Stimulated activated CD4-positive, alpha-beta T cell treated with anti-CD3 and anti-CD28 coated beads, TNF-alpha, amount 100 ng/mL, for 1 hour (primary cell): ENCODE measurements around the gene RASA3.

ENCODE experiments used
- DNase-seq, 3 donors: peaks; one replicate each; pipeline ENCODE4 v3.0.0-alpha.2; 2020; ENCODE audit warnings: low read depth in 3 of 3, low spot score in 1 of 3

RASA3 gene

DNA sequence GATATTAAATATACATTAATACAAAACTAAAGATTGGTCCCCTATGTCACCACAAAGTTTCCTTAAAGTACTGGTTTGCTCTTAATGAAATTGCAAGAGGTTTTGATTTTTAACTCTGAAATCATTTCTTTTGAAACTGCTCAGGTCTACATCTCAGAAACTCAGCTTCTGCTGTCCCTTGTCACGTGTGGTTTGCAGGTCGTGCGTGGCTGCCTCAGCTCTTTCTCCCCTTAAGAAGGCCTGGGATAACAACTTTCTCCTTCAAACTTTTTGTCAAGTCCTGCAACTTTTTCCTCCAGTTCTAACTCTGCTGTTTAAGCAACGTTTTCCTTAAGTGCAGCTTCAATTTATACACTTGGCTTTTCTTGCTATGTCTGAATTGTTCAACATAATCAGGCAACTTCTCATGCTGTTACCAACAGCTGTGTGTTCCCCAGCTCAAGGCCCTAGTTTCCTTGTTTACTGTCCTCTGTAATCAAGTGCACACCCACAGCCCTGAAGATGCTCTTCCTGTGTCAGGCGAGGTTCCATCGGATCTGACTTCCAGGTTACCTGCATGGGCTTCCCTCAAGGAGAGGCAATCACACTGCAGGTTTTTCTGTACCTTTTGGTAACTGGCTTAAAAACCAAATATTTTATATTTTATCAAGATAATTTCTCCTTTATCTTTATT, 172.0 kb downstream of the RASA3 start:
- DNase-seq = no peak

DNA sequence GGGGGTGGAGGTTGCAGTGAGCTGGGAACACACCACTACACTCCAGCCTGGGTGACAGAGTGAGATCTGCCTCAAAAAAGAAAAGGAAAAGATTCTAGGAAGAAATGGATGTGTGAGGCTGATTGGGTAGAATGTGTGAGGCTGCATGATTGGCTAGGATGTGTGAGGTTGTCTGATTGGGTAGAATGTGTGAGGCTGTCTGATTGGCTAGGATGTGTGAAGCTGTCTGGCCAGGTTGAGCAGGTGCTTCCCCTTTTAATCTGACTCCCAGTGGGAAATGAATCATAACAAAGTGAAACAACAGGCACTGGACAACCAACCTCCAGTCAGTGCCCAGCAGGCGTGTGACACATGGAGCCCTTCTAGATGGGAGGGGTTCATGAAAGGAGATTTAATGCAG, 173.2 kb downstream of the RASA3 start:
- no peak for DNase-seq

GRCh38 chr13:113958373-113958772, 174.1 kb downstream of the RASA3 start:
- DNase-seq = no peak

DNA sequence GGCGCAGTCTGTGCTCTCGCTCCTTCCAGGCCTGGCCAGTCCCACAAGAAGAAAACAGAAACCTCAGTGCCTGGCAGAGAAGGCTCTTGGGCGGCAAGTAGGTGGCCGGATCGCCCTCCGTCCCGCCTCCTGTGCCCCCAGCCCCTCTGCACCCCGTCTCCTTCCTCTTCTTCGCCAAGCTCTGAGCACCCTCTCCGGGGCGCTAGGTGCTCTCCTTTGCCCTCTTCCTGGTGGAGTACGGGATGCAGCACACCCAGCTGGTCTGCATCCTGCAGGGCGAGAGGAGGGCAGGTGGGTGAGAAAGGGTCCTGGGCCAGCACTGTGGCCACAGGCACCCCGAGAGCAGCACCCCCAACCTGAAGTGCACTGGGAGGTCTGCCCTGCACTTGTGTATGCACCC, 175.9 kb downstream of the RASA3 start:
- DNase-seq = no peak

- no peak for DNase-seq
Observed at GRCh38 chr13:113955691-113956090, 176.7 kb downstream of the RASA3 start.

DNA sequence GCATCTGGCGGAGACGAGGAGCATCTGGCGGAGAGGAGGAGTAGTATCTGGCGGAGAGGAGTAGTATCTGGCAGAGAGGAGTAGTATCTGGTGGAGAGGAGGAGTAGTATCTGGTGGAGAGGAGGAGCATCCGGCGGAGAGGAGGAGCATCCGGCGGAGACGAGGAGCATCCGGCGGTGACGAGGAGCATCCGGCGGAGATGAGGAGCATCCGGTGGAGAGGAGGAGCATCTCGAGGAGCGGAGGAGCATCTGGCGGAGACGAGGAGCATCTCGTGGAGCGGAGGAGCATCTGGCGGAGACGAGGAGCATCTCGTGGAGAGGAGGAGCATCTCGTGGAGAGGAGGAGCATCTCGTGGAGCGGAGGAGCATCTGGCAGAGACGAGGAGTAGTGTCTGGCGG, 177.2 kb downstream of the RASA3 start:
- no peak for DNase-seq

- no peak for DNase-seq
Observed at GRCh38 chr13:113954046-113954835, 178.2 kb downstream of the RASA3 start.

- DNase-seq = no peak
Observed at GRCh38 chr13:113953561-113953960, 178.9 kb downstream of the RASA3 start.

DNA sequence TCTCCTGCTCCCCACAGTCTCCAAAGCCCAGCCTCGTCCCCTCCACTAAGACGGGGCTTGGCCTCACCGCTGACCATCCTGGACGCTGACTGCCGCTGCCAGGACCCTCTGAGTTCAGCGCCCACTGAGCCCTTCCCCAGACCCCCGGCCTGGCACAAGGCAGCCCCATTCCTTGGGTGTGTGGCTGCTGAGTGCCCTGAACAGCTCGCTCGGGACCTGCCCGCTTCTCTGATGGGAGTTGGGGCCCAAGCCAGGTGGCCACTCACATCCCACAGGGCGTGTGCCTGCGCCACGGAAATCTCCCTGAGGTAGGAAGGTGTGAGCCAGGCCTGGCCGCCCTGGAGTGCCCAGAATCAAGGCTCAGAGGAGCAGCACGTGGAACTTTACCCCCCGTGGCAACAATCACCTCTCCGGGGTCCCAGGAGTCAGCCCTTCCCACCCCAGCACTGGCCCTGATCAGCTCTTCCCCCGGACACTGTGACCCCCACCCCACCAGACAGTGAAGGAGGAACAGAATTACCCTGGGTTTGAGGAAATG, 179.4 kb downstream of the RASA3 start:
- no peak for DNase-seq

DNA sequence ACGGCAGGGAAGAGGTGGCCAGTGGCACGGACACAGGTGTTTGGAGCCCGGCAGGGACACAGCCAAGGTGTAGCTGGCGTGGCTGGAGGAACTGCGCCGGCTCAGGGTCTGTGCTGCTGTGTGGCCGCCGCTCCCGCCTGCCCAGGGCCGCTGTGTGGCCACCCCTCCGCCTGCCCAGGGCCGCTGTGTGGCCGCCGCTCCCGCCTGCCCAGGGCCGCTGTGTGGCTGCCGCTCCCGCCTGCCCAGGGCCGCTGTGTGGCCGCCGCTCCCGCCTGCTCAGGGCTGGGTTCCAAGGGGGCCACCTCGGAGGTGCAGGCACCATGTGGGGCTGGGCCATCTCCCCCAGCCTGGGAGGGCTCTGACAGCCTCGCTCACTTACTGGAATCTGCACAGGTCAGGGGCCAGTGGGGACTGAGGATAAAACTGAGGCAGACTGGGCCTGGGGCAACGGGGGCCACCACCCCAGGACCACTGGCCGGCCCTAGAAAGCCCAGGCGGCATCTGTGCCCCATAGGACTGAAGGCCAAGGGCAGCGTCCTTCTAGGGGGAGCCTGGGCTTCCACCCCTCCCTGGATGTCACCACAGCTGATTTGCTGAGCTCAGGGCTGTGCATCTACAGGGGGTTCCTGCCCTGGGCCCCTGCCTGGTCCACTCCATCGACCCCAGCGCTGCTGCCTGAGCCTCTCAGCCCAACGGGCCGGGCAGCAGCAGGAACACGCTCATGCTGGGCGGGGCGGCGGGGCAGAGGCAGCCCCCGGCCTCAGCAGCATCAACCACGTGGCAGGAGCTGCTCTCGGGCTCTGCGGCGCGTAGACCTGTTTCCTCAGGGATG, 180.1 kb downstream of the RASA3 start:
- DNase-seq = no peak

- peak in 1 of 3 donors; percentile 33 for DNase-seq
Observed at GRCh38 chr13:113951246-113951999, 181.0 kb downstream of the RASA3 start.

DNA sequence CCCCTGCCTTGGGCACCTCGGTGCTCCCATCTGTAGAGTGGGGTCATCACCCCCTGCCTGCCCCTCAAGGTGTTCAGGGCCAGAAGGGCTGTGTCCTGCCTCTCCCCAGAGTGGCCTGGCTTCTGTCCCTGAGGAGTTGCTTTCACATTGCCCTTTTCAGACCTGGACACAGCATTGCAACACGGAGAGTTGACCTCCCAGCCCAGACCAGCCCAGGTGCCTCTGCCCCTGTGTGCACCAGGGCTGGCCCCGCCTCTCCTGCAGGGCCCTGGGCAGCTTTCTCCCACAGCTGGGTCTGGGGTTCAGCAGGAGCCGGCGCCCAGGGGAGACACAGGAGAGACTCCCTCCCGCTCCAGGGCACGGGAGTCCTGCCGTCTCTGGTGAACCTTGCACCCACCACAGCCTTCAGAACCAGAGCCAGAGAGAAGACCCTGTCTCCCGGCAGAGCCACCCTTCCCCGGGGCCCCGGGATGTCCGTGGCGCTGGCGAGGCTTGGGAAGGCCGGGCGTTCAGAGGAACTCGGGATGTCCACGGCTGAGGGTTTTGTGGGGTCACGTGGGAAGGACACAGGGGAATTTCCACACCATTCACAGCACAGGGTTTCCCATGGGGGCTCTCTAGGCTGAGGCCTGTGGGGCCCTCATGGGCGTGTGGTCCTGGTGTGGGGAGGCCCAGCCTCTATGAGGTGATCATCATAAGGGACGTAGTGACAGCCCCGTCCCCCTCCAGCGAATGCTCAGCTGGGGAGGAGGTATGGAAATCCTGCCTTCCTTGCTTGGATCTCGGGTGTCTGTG, 181.8 kb downstream of the RASA3 start:
- DNase-seq = no peak

GRCh38 chr13:113949546-113949945, 182.9 kb downstream of the RASA3 start:
- no peak for DNase-seq

DNA sequence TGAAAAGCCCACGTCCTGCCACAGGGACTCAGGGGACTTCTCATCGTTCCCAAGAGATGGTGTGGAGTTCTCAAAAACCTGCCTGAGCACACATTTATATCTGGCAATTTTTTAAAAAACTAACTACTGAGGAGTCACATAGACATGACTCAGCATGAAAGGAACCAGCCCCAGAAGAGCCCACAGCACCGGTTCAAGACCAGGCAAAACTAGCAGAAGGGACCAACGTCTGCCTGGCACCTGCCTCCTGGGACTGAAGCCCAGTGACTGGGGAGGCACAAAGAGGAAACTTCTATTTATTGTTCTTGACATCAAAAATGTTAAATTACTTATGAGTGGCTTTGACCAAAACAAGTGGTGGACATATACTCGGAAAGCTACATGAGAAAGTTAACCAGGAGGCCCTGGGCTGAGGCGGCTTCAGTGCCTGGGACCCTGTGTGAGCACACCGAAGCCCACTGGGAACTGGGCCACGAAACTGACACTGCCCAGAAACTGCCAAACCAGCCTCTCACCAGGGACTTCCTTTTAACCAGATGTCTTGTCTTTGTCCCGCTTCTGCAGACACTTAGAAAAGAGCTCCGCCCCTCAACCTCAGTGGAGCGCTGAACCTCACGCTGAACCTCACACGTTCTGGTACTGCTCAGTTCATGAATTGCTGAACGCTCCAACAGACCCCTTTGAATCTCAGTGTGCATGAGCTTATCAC, 184.2 kb downstream of the RASA3 start:
- no peak for DNase-seq

- no peak for DNase-seq
Observed at GRCh38 chr13:113947311-113948033, 185.0 kb downstream of the RASA3 start.

GRCh38 chr13:113946409-113947181, 185.8 kb downstream of the RASA3 start:
- DNase-seq = no peak

- DNase-seq = no peak
Observed at GRCh38 chr13:113945857-113946408, 186.5 kb downstream of the RASA3 start.
